ENCODE results near the gene HOXC6. TPM values are rescaled to one million over a fixed set of nuclear protein-coding genes. Genes with fewer than 3 reads are reported as not detected.

Gene HOXC6
- total RNA-seq, 1 donor from 2014 or later = not detected

GRCh38 chr12:54037360-54038283 is 9.4 kb downstream of the HOXC6 start:
- intact Hi-C loops (cut with micrococcal nuclease) = no loop called here
- H3K27me3 ChIP-seq (ENCODE audit: low read depth) = peaks cover 100% of the 10 kb centered on the region
- peaks cover 2% of the 10 kb centered on the region for H3K9me3 ChIP-seq (replicated peaks)
- TF ChIP-seq CTCF (IDR thresholded peaks at IDR 0.05; ENCODE audit: borderline replicate concordance) = no peak
- H3K36me3 ChIP-seq = no peaks in the 10 kb centered on the region
- H3K4me1 ChIP-seq = peaks cover 18% of the 10 kb centered on the region
- H3K27ac ChIP-seq (replicated peaks) = no peak overlapping the region
- no peak for DNase-seq
- H3K4me3 ChIP-seq = no peak overlapping the region

GRCh38 chr12:54038284-54038870 is 10.1 kb downstream of the HOXC6 start:
- Histone ChIP-seq H3K27me3 (ENCODE audit: low read depth) (peaks cover 100% of the 10 kb centered on the region), H3K36me3 (no peaks in the 10 kb centered on the region), H3K27ac (replicated peaks) (no peak overlapping the region), H3K4me1 (peaks cover 13% of the 10 kb centered on the region), H3K4me3 (no peak overlapping the region), H3K9me3 (replicated peaks) (no peaks in the 10 kb centered on the region)
- intact Hi-C loops (cut with micrococcal nuclease) = no loop called here
- no peak for TF ChIP-seq CTCF (IDR thresholded peaks at IDR 0.05; ENCODE audit: borderline replicate concordance)
- DNase-seq = no peak

GRCh38 chr12:54038871-54039414 is 10.7 kb downstream of the HOXC6 start:
- H3K9me3 ChIP-seq (replicated peaks) = no peaks in the 10 kb centered on the region
- TF ChIP-seq CTCF (IDR thresholded peaks at IDR 0.05; ENCODE audit: borderline replicate concordance) = no peak
- H3K27me3 ChIP-seq (ENCODE audit: low read depth) = peaks cover 99% of the 10 kb centered on the region
- no peak for DNase-seq
- no peak overlapping the region for H3K4me3 ChIP-seq
- H3K27ac ChIP-seq (replicated peaks) = no peak overlapping the region
- H3K36me3 ChIP-seq = no peaks in the 10 kb centered on the region
- intact Hi-C loops (cut with micrococcal nuclease) = no loop called here
- peaks cover 7% of the 10 kb centered on the region for H3K4me1 ChIP-seq

- no peak for DNase-seq
- Histone ChIP-seq H3K9me3 (replicated peaks) (no peaks in the 10 kb centered on the region), H3K4me3 (no peak overlapping the region), H3K27me3 (ENCODE audit: low read depth) (peaks cover 99% of the 10 kb centered on the region), H3K27ac (replicated peaks) (no peak overlapping the region), H3K36me3 (no peaks in the 10 kb centered on the region), H3K4me1 (peaks cover under 1% of the 10 kb centered on the region)
- intact Hi-C loops (cut with micrococcal nuclease) = no loop called here
- TF ChIP-seq CTCF (IDR thresholded peaks at IDR 0.05; ENCODE audit: borderline replicate concordance) = no peak
Observed at GRCh38 chr12:54039417-54040147, 11.3 kb downstream of the HOXC6 start.

- Histone ChIP-seq H3K27me3 (ENCODE audit: low read depth) (peaks cover 99% of the 10 kb centered on the region), H3K4me1 (no peaks in the 10 kb centered on the region), H3K9me3 (replicated peaks) (no peaks in the 10 kb centered on the region), H3K4me3 (no peak overlapping the region), H3K36me3 (no peaks in the 10 kb centered on the region), H3K27ac (replicated peaks) (no peak overlapping the region)
- no peak for DNase-seq
- intact Hi-C loops (cut with micrococcal nuclease) = no loop called here
- no peak for TF ChIP-seq CTCF (IDR thresholded peaks at IDR 0.05; ENCODE audit: borderline replicate concordance)
Observed at GRCh38 chr12:54040148-54040494, 11.9 kb downstream of the HOXC6 start.

Data from left ventricle myocardium inferior (tissue), 1 donor.